Measurements from ENCODE around the gene LIMCH1. TPM values are rescaled to one million over a fixed set of nuclear protein-coding genes. Genes with fewer than 3 reads are reported as not detected.

The LIMCH1 gene
- total RNA-seq, 1 donor from 2014 or later: 3.4 TPM

DNA sequence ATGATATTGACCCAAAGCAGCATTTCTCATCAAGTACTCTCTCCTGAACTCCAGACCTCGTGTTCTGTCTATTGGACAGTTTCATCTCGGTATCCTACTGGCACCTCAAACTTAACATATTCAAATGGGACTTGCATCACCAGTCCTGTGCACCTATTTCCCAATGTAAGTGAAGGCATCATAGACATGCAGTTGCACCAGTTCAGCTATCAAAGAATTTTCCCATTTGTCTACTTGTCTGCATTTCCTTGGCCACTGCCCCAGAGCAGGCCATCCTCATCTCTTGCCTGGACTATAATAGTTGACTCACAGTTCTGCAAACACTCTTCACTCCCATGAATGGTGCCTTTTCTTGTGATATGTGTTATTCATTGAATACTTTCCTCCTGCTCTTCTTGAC is 11.3 kb upstream of the LIMCH1 start:
- H3K27me3 ChIP-seq (ENCODE audit: control insufficient read depth, insufficient read depth, low read length): no peaks in the 10 kb centered on the region

GRCh38 chr4:41528512-41529205 is 9.3 kb upstream of the LIMCH1 start:
- TF ChIP-seq CTCF (IDR thresholded peaks at IDR 0.05; ENCODE audit: insufficient read depth, low read length, poor library complexity, severe bottlenecking): no peak
- Histone ChIP-seq H3K4me3 (ENCODE audit: low read depth, low read length) (no peak overlapping the region), H3K27me3 (ENCODE audit: control insufficient read depth, insufficient read depth, low read length) (no peaks in the 10 kb centered on the region), H3K36me3 (ENCODE audit: control insufficient read depth, insufficient read depth, low read length) (no peaks in the 10 kb centered on the region)
- no peak for DNase-seq (ENCODE audit: low read depth)

More for the DNA sequence above, 11.3 kb upstream of the LIMCH1 start:
- DNase-seq (ENCODE audit: low read depth): no peak
- Histone ChIP-seq H3K36me3 (ENCODE audit: control insufficient read depth, insufficient read depth, low read length) (no peaks in the 10 kb centered on the region), H3K4me3 (ENCODE audit: low read depth, low read length) (no peak overlapping the region)
- TF ChIP-seq CTCF (IDR thresholded peaks at IDR 0.05; ENCODE audit: insufficient read depth, low read length, poor library complexity, severe bottlenecking): no peak

GRCh38 chr4:41530741-41531140 is 7.2 kb upstream of the LIMCH1 start:
- DNase-seq (ENCODE audit: low read depth): no peak
- Histone ChIP-seq H3K4me3 (ENCODE audit: low read depth, low read length) (no peak overlapping the region), H3K36me3 (ENCODE audit: control insufficient read depth, insufficient read depth, low read length) (no peaks in the 10 kb centered on the region), H3K27me3 (ENCODE audit: control insufficient read depth, insufficient read depth, low read length) (no peaks in the 10 kb centered on the region)
- no peak for TF ChIP-seq CTCF (IDR thresholded peaks at IDR 0.05; ENCODE audit: insufficient read depth, low read length, poor library complexity, severe bottlenecking)

- TF ChIP-seq CTCF (IDR thresholded peaks at IDR 0.05; ENCODE audit: insufficient read depth, low read length, poor library complexity, severe bottlenecking): no peak
- Histone ChIP-seq H3K36me3 (ENCODE audit: control insufficient read depth, insufficient read depth, low read length) (no peaks in the 10 kb centered on the region), H3K27me3 (ENCODE audit: control insufficient read depth, insufficient read depth, low read length) (no peaks in the 10 kb centered on the region), H3K4me3 (ENCODE audit: low read depth, low read length) (no peak overlapping the region)
- no peak for DNase-seq (ENCODE audit: low read depth)
These were observed 5.6 kb upstream of the LIMCH1 start for GRCh38 chr4:41532336-41532735.

DNA sequence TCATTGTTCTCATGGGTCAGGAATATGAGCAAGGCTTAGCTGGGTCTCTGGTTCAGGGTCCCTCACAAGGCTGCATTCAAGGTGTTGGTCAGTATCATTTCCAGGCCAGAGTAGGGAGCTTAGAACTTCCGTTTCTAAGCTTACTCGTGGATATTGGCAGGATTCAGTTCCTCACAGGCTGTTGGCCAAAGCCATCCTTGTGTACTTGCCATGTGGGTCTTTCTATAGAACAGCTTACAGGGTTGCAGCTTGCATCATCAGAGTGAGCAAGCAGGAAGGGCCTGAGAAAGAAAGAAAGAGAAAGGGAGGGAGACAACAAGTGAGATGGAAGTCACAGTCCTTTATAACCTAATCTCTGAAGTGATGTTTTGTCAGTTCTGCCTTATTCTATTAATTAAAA is 5.1 kb upstream of the LIMCH1 start:
- H3K27me3 ChIP-seq (ENCODE audit: control insufficient read depth, insufficient read depth, low read length): no peaks in the 10 kb centered on the region
- H3K4me3 ChIP-seq (ENCODE audit: low read depth, low read length): no peak overlapping the region
- no peak for TF ChIP-seq CTCF (IDR thresholded peaks at IDR 0.05; ENCODE audit: insufficient read depth, low read length, poor library complexity, severe bottlenecking)
- no peak for DNase-seq (ENCODE audit: low read depth)
- H3K36me3 ChIP-seq (ENCODE audit: control insufficient read depth, insufficient read depth, low read length): no peaks in the 10 kb centered on the region

GRCh38 chr4:41533680-41534079 is 4.3 kb upstream of the LIMCH1 start:
- DNase-seq (ENCODE audit: low read depth): no peak
- no peaks in the 10 kb centered on the region for H3K36me3 ChIP-seq (ENCODE audit: control insufficient read depth, insufficient read depth, low read length)
- H3K27me3 ChIP-seq (ENCODE audit: control insufficient read depth, insufficient read depth, low read length): no peaks in the 10 kb centered on the region
- no peak for TF ChIP-seq CTCF (IDR thresholded peaks at IDR 0.05; ENCODE audit: insufficient read depth, low read length, poor library complexity, severe bottlenecking)
- no peak overlapping the region for H3K4me3 ChIP-seq (ENCODE audit: low read depth, low read length)
